Right lobe of liver (tissue), 4 donors: ENCODE data around the gene ECE1.

Experiments
- CTCF ChIP-seq, 4 donors: fragments of 200-600 bp in 3 of 4; fragments of 450-650 bp in 1 of 4; IDR thresholded peaks; one replicate each; pipeline versions ENCODE4 v1.5.1 to v1.8.0; 2016 to 2022; ENCODE audit warnings: antibody characterized with exemption in 4 of 4, mild to moderate bottlenecking in 2 of 4
- POLR2A ChIP-seq: fragments of 450-650 bp; IDR thresholded peaks from one replicate; pipeline ENCODE4 v1.6.1; 2017; ENCODE audit warnings: antibody characterized with exemption, mild to moderate bottlenecking
- donor health status: DM: no; HTN: no; CAD: no.
- donor health status: DM: no; HTN: no; CAD: no.
- donor health status: DM: no; HTN: yes; CAD: no.

DNA sequence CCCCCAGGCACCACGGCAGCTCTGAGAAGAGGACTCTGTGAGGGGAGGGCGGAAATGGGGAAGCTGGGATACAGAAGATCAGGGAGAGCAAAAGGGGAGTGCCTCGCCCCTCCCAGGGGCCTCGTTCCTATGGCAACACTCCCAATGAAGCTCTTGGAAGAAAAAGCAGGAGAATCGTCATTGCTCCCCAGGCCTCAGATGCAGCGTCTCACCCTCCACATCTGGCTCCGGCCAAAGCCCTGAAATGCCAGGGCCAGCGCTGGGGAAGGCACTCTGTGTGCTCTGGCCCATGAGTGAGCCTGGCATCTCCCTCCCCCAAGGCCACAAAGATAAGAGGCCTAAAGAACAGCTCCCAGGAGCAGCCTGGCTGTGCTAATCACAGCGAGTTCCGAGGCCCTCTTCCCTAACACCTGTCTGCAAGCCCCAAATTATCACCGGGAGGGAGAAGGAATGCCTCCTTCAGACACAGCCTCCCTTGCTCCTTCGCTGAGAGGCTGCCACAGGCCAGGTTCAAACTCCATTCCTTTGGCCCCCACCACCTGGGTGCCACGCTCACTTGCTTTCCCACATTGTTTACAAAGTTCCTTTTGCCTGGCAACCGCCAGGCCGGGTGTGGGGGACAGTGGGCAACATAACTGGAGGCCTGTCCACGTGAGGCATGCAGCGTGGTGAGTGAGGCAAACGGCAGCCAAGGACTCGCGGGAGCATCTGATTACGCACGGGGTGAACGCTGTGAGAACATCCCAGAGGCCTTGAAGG is 27.8 kb downstream of the ECE1 start:
- TF ChIP-seq CTCF (IDR thresholded peaks at IDR 0.05) (no peak), POLR2A (no peak)
